DOHH2 (cell line): ENCODE measurements around the gene CD70.

Experiments used
- H3F3A ChIP-seq: fragments of 200-600 bp; sonication (generic), shearing (Covaris generic); 2 replicates; pipeline ENCODE4 v1.6.0; 2016; ENCODE audit warnings: antibody characterized with exemption, mild to moderate bottlenecking; ENCODE audit not compliant: control insufficient read depth, insufficient read depth
- H3K27ac ChIP-seq: fragments of 200-600 bp; sonication (generic); 2 replicates; pipeline ENCODE4 v1.5.1; 2014; ENCODE audit warnings: low read depth, mild to moderate bottlenecking, low read length, moderate library complexity
- H3K27me3 ChIP-seq: fragments of 200-600 bp; sonication (generic); 2 replicates; pipeline ENCODE4 v1.6.1; 2014; ENCODE audit warnings: mild to moderate bottlenecking, low read length, mixed read lengths; ENCODE audit not compliant: control insufficient read depth
- H3K36me3 ChIP-seq: fragments of 200-600 bp; sonication (generic); 2 replicates; pipeline ENCODE4 v1.6.1; 2014; ENCODE audit warnings: mild to moderate bottlenecking, low read length, moderate library complexity, mixed read lengths; ENCODE audit not compliant: control insufficient read depth
- H3K4me1 ChIP-seq: fragments of 200-600 bp; sonication (generic); 2 replicates; pipeline ENCODE4 v1.6.1; 2014; ENCODE audit warnings: mild to moderate bottlenecking, low read length, mixed read lengths; ENCODE audit not compliant: control insufficient read depth
- H3K4me2 ChIP-seq: fragments of 200-600 bp; sonication (generic); 2 replicates; pipeline ENCODE4 v1.6.0; 2014; ENCODE audit warnings: mild to moderate bottlenecking, low read length, moderate library complexity
- H3K4me3 ChIP-seq: fragments of 200-600 bp; sonication (generic); 2 replicates; pipeline ENCODE4 v1.5.1; 2014; ENCODE audit warnings: mild to moderate bottlenecking, low read length, mixed read lengths
- H3K79me2 ChIP-seq: fragments of 200-600 bp; sonication (generic); 2 replicates; pipeline ENCODE4 v1.6.1; 2014; ENCODE audit warnings: mild to moderate bottlenecking, low read length, mixed read lengths; ENCODE audit not compliant: control insufficient read depth
- H3K9me2 ChIP-seq: fragments of 200-600 bp; sonication (generic); replicated peaks from 2 replicates; pipeline ENCODE4 v1.6.1; 2014; ENCODE audit warnings: mild to moderate bottlenecking, low read length, mixed read lengths; ENCODE audit not compliant: control insufficient read depth
- H3K9me3 ChIP-seq: fragments of 200-600 bp; sonication (generic); 2 replicates; pipeline ENCODE4 v1.6.1; 2014; ENCODE audit warnings: antibody characterized with exemption, low read length, mixed read lengths; ENCODE audit not compliant: control insufficient read depth, insufficient read depth
- H4K20me1 ChIP-seq: fragments of 200-600 bp; sonication (generic); 2 replicates; pipeline ENCODE4 v1.6.0; 2014; ENCODE audit warnings: low read depth, mild to moderate bottlenecking, antibody characterized with exemption, low read length, moderate library complexity; ENCODE audit not compliant: control insufficient read depth, insufficient read depth
- CTCF ChIP-seq: fragments of 200-600 bp; sonication (generic); IDR thresholded peaks from one replicate; pipeline ENCODE4 v1.5.1; 2014; ENCODE audit warnings: antibody characterized with exemption, mild to moderate bottlenecking, low read depth, low read length; ENCODE audit not compliant: poor library complexity, severe bottlenecking
- EZH2phosphoT487 ChIP-seq: fragments of 200-600 bp; sonication (generic); IDR thresholded peaks from 2 replicates; pipeline ENCODE4 v1.6.1; 2017; ENCODE audit warnings: borderline replicate concordance, mild to moderate bottlenecking, antibody characterized with exemption, low read length, moderate library complexity, mixed read lengths

The CD70 gene

GRCh38 chr19:6617374-6617773, 26.4 kb upstream of the CD70 start:
- Histone ChIP-seq H3K4me3 (no peak overlapping the region), H3F3A (no peaks in the 10 kb centered on the region), H3K36me3 (no peaks in the 10 kb centered on the region), H3K9me3 (no peaks in the 10 kb centered on the region), H3K4me1 (no peaks in the 10 kb centered on the region), H3K79me2 (no peaks in the 10 kb centered on the region), H3K9me2 (no peaks in the 10 kb centered on the region), H4K20me1 (no peaks in the 10 kb centered on the region), H3K4me2 (no peak overlapping the region), H3K27ac (no peak overlapping the region), H3K27me3 (peaks cover 15% of the 10 kb centered on the region; the same call in 1 of the 2 replicates)
- TF ChIP-seq EZH2phosphoT487, result no peak
- TF ChIP-seq CTCF, result no peak

- no peaks in the 10 kb centered on the region for H3F3A ChIP-seq
- peaks cover 19% of the 10 kb centered on the region for H3K27me3 ChIP-seq
- H3K27ac ChIP-seq, result no peak overlapping the region
- TF ChIP-seq EZH2phosphoT487, result no peak
- TF ChIP-seq CTCF, result no peak
- H3K4me2 ChIP-seq, result no peak overlapping the region
- no peaks in the 10 kb centered on the region for H4K20me1 ChIP-seq
- no peaks in the 10 kb centered on the region for H3K79me2 ChIP-seq
- no peaks in the 10 kb centered on the region for H3K36me3 ChIP-seq
- no peaks in the 10 kb centered on the region for H3K9me3 ChIP-seq
- H3K4me1 ChIP-seq, result no peaks in the 10 kb centered on the region
- H3K4me3 ChIP-seq, result no peak overlapping the region
- H3K9me2 ChIP-seq, result no peaks in the 10 kb centered on the region
These were observed 25.1 kb upstream of the CD70 start for GRCh38 chr19:6616011-6616410.

- H4K20me1 ChIP-seq, result no peaks in the 10 kb centered on the region
- H3K36me3 ChIP-seq, result no peaks in the 10 kb centered on the region
- no peaks in the 10 kb centered on the region for H3K79me2 ChIP-seq
- peaks cover 6% of the 10 kb centered on the region for H3K4me1 ChIP-seq
- peaks cover 19% of the 10 kb centered on the region for H3K27me3 ChIP-seq
- no peak for TF ChIP-seq CTCF
- TF ChIP-seq EZH2phosphoT487, result no peak
- no peaks in the 10 kb centered on the region for H3K9me3 ChIP-seq
- no peaks in the 10 kb centered on the region for H3K9me2 ChIP-seq
- no peak overlapping the region for H3K27ac ChIP-seq
- H3F3A ChIP-seq, result no peaks in the 10 kb centered on the region
- no peak overlapping the region for H3K4me3 ChIP-seq
- H3K4me2 ChIP-seq, result no peak overlapping the region
These were observed 22.8 kb upstream of the CD70 start for GRCh38 chr19:6613711-6614110.
